VCaP (cell line): Measurements from ENCODE around the gene IFITM1.
A peak's percentile ranks its signal among the peaks of the same experiment; 100 is the strongest.
"Not testable (repeated sequence)": the region's sequence is repeated elsewhere in the genome, so short reads cannot be mapped to it uniquely, and the experiment has no call there.

ENCODE experiments used
- H3K27ac ChIP-seq: fragments of 450-650 bp; 2 replicates; pipeline ENCODE4 v1.5.1; 2017
- TF ChIP-seq, protein P1 (sequence below): fragments of 450-650 bp; conservative IDR thresholded peaks from 2 replicates; pipeline ENCODE4 v1.5.1; 2017; ENCODE audit warnings: mild to moderate bottlenecking, moderate library complexity

The IFITM1 gene

DNA sequence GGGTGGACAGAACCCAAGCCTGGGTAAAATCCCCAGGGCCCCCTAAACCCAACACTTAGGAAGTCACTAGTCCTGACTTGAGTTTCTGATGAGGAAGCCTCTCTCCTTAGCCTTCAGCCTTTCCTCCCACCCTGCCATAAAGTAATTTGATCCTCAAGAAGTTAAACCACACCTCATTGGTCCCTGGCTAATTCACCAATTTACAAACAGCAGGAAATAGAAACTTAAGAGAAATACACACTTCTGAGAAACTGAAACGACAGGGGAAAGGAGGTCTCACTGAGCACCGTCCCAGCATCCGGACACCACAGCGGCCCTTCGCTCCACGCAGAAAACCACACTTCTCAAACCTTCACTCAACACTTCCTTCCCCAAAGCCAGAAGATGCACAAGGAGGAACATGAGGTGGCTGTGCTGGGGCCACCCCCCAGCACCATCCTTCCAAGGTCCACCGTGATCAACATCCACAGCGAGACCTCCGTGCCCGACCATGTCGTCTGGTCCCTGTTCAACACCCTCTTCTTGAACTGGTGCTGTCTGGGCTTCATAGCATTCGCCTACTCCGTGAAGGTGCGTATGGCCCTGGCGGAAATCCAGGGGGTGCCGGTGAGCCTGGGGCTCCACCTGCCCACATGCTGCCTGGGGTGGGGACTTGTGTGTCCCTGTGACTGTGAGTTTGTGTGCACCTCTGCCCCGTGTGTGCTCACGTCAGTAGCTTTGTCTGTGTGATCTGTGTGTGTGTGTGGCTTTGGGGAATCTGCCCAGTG lies at the start of gene IFITM1:
TSS of gene IFITM1 (plus strand) at position 254 of the 767 bp plus-strand sequence. CDS start at position 385, 131 bp downstream.
- H3K27ac ChIP-seq: peak within 1 kb of the TSS; percentile 37; the same call in 1 of the 2 replicates

DNA sequence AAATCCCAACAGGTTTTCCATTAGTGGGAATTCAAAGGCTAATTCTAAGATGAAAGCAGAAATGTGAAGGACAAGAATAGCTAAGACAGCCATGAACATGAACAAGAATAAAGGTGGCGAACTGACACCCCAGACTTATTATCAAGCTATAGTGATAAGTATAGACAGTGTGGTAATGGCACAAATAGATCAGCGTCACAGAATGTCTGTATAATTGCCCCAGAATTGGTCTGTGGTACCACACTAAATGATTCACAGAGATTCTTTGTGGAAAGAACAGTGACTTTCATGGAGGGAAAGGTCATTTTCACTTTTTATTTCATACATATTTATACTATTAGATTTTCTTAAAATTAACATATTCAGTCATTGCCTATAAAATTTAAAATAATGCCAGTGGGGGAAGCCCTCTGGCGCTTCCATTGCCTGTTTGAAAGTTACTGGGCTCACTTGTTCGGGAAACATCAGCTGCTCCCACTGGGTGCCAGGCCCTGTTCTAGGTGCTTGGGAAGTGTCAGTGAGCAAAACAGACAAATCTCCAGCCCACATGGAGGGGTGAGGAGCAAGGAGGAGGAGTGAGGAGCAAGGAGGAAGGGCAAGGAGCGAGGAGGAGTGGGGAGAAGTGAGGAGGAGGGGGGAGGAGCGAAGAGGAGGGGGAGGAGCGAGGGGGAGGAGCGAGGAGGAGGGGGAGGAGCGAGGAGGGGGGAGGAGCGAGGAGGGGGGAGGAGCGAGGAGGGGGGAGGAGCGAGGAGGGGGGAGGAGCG lies 47.0 kb upstream of the IFITM1 start:
- no peak overlapping the region for H3K27ac ChIP-seq

More for the DNA sequence above, at the start of gene IFITM1:
- TF ChIP-seq, protein P1, sequence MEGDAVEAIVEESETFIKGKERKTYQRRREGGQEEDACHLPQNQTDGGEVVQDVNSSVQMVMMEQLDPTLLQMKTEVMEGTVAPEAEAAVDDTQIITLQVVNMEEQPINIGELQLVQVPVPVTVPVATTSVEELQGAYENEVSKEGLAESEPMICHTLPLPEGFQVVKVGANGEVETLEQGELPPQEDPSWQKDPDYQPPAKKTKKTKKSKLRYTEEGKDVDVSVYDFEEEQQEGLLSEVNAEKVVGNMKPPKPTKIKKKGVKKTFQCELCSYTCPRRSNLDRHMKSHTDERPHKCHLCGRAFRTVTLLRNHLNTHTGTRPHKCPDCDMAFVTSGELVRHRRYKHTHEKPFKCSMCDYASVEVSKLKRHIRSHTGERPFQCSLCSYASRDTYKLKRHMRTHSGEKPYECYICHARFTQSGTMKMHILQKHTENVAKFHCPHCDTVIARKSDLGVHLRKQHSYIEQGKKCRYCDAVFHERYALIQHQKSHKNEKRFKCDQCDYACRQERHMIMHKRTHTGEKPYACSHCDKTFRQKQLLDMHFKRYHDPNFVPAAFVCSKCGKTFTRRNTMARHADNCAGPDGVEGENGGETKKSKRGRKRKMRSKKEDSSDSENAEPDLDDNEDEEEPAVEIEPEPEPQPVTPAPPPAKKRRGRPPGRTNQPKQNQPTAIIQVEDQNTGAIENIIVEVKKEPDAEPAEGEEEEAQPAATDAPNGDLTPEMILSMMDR: no peak

DNA sequence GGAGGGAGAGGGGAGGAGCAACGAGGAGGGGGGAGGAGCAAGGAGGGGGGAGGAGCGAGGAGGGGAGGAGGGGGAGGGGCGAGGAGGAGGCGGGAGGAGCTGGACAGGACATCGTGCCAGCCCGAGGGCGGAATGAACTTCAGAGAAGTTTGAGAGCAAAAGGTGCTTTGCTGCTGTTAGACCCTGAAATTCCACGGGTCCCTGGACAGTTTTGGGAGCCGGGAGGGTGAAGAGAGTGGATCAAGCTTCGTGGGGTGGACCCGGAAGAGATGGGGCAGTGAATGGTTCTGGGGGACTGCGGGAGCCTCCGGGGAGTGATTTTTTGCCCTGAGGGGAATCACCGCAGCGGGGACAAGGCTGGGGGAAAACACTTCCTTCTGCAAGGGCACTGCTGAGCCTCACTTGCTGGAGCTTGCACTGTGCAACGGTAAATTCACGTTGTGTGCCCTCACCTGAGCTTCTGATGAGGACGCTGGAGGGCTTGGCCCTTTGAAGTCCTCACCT lies 46.3 kb upstream of the IFITM1 start:
- no peak overlapping the region for H3K27ac ChIP-seq
- TF ChIP-seq, protein P1: no peak

More for the DNA sequence above, 47.0 kb upstream of the IFITM1 start:
- TF ChIP-seq, protein P1: no peak

DNA sequence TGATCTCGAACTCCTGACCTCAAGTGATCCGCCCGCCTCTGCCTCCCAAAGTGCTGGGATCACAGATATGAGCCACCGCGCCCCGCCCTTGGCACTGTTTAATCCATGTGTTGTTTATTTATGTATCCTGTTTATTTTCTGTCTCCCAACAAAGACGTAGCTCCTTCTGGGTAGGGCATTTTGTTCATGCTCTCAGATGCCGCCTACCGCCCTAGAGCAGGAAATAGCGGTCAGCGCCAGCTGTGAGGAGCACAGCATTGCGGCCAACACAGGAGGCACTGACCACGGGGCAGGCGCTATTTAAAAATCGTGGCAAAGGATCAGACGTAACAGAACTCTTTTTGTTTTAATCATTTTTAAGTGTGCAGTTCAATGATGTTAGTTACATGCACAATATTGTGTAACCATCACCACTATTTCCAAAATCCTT lies 45.1 kb upstream of the IFITM1 start:
- TF ChIP-seq, protein P1: peak; percentile 40
- H3K27ac ChIP-seq: not testable (repeated sequence)

DNA sequence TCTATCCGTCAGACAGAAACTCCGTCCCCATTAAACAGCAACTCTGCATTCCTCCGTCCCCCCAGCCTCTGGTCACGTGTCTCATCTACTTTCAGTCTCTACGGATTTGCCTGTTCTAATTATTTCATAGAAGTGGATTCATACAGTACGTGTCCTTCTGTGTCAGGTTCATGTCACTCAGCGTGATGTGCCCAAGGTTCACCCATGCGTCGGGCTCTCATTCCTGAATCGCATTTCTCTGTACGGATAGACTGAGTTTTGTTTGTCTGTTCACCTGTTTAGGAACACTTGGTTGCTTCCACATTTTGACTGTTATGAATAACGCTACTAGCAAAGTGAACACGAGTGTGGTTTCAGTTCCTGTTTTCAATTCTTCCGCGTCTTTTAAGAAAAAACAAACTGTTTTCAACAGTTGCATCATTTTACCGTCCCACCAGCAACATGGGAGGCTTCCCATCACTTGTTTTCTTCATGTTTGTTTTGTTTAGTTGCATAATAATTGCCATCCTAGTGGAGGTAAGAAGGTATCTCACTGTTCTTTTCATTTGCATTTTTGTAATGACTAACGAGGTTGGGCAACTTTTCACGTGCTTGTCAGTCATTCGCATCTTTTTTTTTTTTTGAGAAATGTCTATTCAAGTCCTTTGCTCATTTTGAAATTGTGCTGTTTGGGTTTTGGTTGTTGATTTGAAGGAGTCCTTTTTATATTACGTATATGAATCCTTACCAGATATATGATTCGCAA lies 44.5 kb upstream of the IFITM1 start:
- TF ChIP-seq, protein P1: no peak
- H3K27ac ChIP-seq: no peak overlapping the region

DNA sequence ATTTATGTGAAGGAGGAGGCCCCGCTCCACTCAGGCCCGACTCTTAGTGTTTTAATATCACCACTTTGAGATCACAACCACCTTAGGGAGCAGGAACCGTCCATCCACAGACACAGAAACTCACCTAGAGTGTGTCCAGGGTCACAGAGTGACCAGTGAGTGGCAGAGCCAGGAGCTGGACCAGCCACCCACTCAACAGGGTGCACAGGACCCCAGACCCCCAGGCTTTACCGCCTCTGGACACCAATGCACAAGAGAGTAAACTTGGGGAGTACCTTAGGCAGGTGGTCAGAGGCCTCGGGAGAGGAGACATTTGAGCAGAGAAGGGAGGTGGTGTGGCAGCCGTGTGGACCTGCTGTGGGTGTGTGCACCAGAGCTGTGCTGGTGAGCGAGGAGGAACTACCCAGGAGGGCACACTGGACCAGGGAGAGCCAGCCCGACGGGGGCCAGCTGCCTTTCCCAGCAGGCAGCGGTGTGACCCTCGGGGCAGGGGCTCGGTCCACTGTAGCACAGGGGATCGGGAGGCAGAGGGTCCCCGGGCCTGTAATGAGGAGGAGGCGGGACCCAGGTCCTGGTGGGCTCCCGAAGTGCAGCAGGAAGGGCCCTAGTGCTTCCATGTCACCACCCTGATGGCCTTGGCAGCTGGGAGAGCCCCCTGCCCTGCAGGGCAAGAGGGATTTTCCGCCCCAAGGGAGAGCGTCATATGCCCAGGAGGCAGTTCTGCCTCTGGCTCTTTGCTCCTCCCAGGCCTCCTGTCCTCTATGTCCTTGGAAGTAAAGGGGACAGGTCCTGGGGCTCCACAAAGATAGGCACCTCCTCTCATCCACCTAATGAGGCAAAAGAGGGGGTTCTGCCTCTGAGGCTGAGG lies 43.2 kb upstream of the IFITM1 start:
- TF ChIP-seq, protein P1: no peak
- no peak overlapping the region for H3K27ac ChIP-seq
